PC-9 (cell line): ENCODE measurements around the gene OGFRL1. TPM values are rescaled to one million over a fixed set of nuclear protein-coding genes. Genes with fewer than 3 reads are reported as not detected.

Experiments used
- BruUV-seq: library from RNA; stranded (reverse); fragments of 400-500 nt; replicated peaks from 2 replicates; lab custom pipeline; 2021; lab: Mats Ljungman, UMichigan
- CTCF ChIA-PET: fragments of 300-600 bp; sonication (Branson Sonifier 250); formaldehyde crosslinking; loops from one replicate; lab custom pipeline; 2022; ENCODE audit warnings: antibody characterized with exemption; lab: Charles Lee
- POLR2A ChIA-PET: fragments of 300-600 bp; sonication (Branson Sonifier 250); formaldehyde crosslinking; loops from one replicate; lab custom pipeline; 2022; ENCODE audit warnings: antibody characterized with exemption; ENCODE audit not compliant: unreplicated experiment; lab: Charles Lee
- DNase-seq, 2 experiments: peaks; one replicate each; pipeline versions ENCODE4 v3.0.0 to v3.0.0-alpha.2; 2015 to 2022; ENCODE audit warnings: mixed read lengths in 1 of 2
- H2AFZ ChIP-seq: fragments of 200-600 bp; sonication (generic); 2 replicates; pipeline ENCODE4 v1.8.1; 2017; ENCODE audit warnings: antibody characterized with exemption
- H3F3A ChIP-seq: fragments of 200-600 bp; sonication (generic); 2 replicates; pipeline ENCODE4 v1.8.1; 2017; ENCODE audit warnings: antibody characterized with exemption, mild to moderate bottlenecking, low read depth; ENCODE audit not compliant: insufficient read depth
- H3K27ac ChIP-seq: fragments of 200-600 bp; sonication (generic); 2 replicates; pipeline ENCODE4 v1.6.1; 2016; ENCODE audit warnings: mixed run types
- H3K27me3 ChIP-seq: fragments of 200-600 bp; sonication (generic); 2 replicates; pipeline ENCODE4 v1.6.1; 2016; ENCODE audit warnings: low read depth, mixed run types; ENCODE audit not compliant: insufficient read depth
- H3K36me3 ChIP-seq: fragments of 200-600 bp; sonication (generic); 2 replicates; pipeline ENCODE4 v1.6.1; 2016; ENCODE audit warnings: low read depth, mixed run types
- H3K4me1 ChIP-seq: fragments of 200-600 bp; sonication (generic); replicated peaks from 2 replicates; pipeline ENCODE4 v1.6.1; 2016; ENCODE audit warnings: mixed run types; ENCODE audit not compliant: insufficient read depth
- H3K4me2 ChIP-seq: fragments of 200-600 bp; sonication (generic); 2 replicates; pipeline ENCODE4 v1.6.1; 2017; ENCODE audit warnings: mixed run types
- H3K4me3 ChIP-seq: fragments of 200-600 bp; sonication (generic); 2 replicates; pipeline ENCODE4 v1.6.1; 2016; ENCODE audit warnings: mixed run types
- H3K79me2 ChIP-seq: fragments of 200-600 bp; sonication (generic); 2 replicates; pipeline ENCODE4 v1.6.1; 2017; ENCODE audit warnings: low read depth, mixed run types
- H3K9me2 ChIP-seq: fragments of 200-600 bp; sonication (generic); 2 replicates; pipeline ENCODE4 v1.8.1; 2017; ENCODE audit warnings: mild to moderate bottlenecking; ENCODE audit not compliant: insufficient read depth
- H3K9me3 ChIP-seq: fragments of 200-600 bp; sonication (generic); 2 replicates; pipeline ENCODE4 v1.8.1; 2016; ENCODE audit warnings: low read depth; ENCODE audit not compliant: insufficient read depth
- H4K20me1 ChIP-seq: fragments of 200-600 bp; sonication (generic); 2 replicates; pipeline ENCODE4 v1.8.1; 2017; ENCODE audit not compliant: insufficient read depth
- EZH2 ChIP-seq: fragments of 200-600 bp; sonication (generic); IDR thresholded peaks from 2 replicates; pipeline ENCODE4 v1.8.0; 2017; ENCODE audit warnings: antibody characterized with exemption, low read depth
- intact Hi-C: fragments of 100-400 bp; cut with micrococcal nuclease; formaldehyde crosslinking; loops from one replicate; pipeline ENCODE4 v1.10.0; 2022; ENCODE audit not compliant: unreplicated experiment
- total RNA-seq: library from RNA; stranded (reverse); gene quantifications from 2 replicates; pipeline ENCODE4 v1.2.3, GENCODE V29; 2021
- TF ChIP-seq, protein P1 (sequence below): fragments of 200-600 bp; sonication (generic); conservative IDR thresholded peaks from 2 replicates; pipeline ENCODE4 v1.6.1; 2017; ENCODE audit warnings: mixed run types, antibody characterized with exemption, mild to moderate bottlenecking, moderate library complexity

The OGFRL1 gene
- total RNA-seq, 1 experiment from 2014 or later: 11.0 TPM

DNA sequence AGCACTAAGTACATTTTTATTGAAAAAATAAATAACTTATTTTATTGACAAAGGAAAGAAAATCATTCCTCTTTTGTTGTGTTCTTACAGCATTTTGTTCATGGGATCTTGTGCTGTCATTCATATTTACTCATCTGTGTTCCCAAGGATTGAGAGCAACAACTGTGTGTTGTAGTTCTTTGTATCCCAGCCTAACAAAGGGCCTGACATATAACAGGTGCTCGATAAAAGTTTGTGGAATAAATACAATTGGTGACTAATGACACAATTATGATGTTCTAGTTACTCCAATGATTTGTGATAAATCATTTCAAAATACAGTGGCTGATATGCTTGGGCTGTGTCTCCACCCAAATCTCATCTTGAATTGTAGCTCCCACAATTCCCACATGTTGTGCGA, 7.9 kb upstream of the OGFRL1 start:
- Histone ChIP-seq H3K79me2 (no peaks in the 10 kb centered on the region), H3K4me2 (no peak overlapping the region), H3K27ac (no peak overlapping the region), H3K4me3 (no peak overlapping the region), H3K36me3 (no peaks in the 10 kb centered on the region), H3K9me3 (no peaks in the 10 kb centered on the region), H3K27me3 (no peaks in the 10 kb centered on the region), H3K4me1 (no peaks in the 10 kb centered on the region), H4K20me1 (no peaks in the 10 kb centered on the region), H3K9me2 (no peaks in the 10 kb centered on the region), H3F3A (no peaks in the 10 kb centered on the region), H2AFZ (no peak overlapping the region)
- POLR2A ChIA-PET: no interaction called here
- CTCF ChIA-PET: no interaction called here
- no peak for DNase-seq
- intact Hi-C loops: no loop called here
- BruUV-seq: no TSS peak
- no peak for TF ChIP-seq EZH2
- TF ChIP-seq, protein P1, sequence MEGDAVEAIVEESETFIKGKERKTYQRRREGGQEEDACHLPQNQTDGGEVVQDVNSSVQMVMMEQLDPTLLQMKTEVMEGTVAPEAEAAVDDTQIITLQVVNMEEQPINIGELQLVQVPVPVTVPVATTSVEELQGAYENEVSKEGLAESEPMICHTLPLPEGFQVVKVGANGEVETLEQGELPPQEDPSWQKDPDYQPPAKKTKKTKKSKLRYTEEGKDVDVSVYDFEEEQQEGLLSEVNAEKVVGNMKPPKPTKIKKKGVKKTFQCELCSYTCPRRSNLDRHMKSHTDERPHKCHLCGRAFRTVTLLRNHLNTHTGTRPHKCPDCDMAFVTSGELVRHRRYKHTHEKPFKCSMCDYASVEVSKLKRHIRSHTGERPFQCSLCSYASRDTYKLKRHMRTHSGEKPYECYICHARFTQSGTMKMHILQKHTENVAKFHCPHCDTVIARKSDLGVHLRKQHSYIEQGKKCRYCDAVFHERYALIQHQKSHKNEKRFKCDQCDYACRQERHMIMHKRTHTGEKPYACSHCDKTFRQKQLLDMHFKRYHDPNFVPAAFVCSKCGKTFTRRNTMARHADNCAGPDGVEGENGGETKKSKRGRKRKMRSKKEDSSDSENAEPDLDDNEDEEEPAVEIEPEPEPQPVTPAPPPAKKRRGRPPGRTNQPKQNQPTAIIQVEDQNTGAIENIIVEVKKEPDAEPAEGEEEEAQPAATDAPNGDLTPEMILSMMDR: no peak

DNA sequence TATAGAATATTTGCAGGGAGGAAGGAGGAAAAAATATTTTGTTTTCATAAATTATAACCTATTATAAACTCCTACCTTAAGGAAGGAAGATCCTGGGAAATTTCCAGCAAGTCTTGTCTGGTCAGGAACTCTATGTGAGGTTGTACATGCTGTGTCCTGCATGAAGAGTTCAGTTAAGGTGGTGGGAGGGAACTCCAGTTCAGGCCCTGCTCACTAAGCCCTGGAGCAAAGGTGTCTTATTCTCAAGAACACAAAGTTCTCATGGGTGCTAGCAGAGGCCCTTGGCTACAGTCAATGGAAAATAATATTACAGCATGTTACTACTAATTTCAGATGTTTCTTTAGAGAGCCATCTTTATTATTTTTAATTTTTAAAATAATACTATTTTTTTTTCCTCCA, 3.8 kb upstream of the OGFRL1 start:
- intact Hi-C loops: loop anchor here (5.0 kb wide), 2 partner anchors 48 to 92 kb away; no protein-coding TSS in a partner anchor
- POLR2A ChIA-PET: no interaction called here
- H3K27ac ChIP-seq: no peak overlapping the region

DNA sequence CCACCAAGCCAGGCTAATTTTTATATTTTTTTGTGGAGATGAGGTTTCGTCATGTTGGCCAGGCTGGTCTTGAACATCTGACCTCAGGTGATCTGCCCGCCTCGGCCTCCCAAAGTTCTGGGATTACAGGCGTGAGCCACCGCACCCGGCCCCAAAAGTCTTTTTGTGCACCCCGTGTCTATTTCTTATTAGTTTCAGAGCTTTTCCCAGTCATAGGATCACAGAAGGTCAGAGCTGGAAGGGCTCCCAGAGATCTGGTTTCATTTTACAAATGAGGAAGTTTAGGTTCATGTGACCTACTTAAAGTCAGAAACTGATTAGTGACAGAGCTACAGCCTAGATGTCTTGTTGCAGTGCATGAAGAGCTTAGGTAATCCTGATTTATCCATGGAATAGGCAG, 1.6 kb upstream of the OGFRL1 start:
- Histone ChIP-seq H3K79me2 (peaks cover 16% of the 10 kb centered on the region; the same call in 1 of the 2 replicates), H3K4me3 (no peak overlapping the region), H2AFZ (no peak overlapping the region), H3K9me2 (no peaks in the 10 kb centered on the region), H3K4me2 (peak overlapping the region; percentile 88), H3F3A (peaks cover 16% of the 10 kb centered on the region; the same call in 1 of the 2 replicates), H3K36me3 (no peaks in the 10 kb centered on the region), H3K9me3 (no peaks in the 10 kb centered on the region), H4K20me1 (no peaks in the 10 kb centered on the region), H3K27ac (no peak overlapping the region), H3K4me1 (peaks cover 24% of the 10 kb centered on the region), H3K27me3 (no peaks in the 10 kb centered on the region)
- DNase-seq: no peak
- intact Hi-C loops: loop anchor here (5.0 kb wide), 2 partner anchors 45 to 95 kb away; no protein-coding TSS in a partner anchor
- TF ChIP-seq EZH2: no peak
- TF ChIP-seq, protein P1: no peak
- BruUV-seq: no TSS peak
- POLR2A ChIA-PET: interaction anchor here (0.7 kb wide), 1 partner anchor 104 kb away, joined by 5 read pairs; no protein-coding TSS in a partner anchor
- CTCF ChIA-PET: no interaction called here

More for the DNA sequence above, 3.8 kb upstream of the OGFRL1 start:
- peaks cover 16% of the 10 kb centered on the region; the same call in 1 of the 2 replicates for H3F3A ChIP-seq
- no peak overlapping the region for H3K4me3 ChIP-seq
- H3K79me2 ChIP-seq: 0 out of 2 replicates have a peak, but pooled peaks cover 4% of the 10 kb centered on the region
- no peaks in the 10 kb centered on the region for H3K36me3 ChIP-seq
- peaks cover 16% of the 10 kb centered on the region; the same call in 1 of the 2 replicates for H3K4me1 ChIP-seq
- BruUV-seq: no TSS peak
- CTCF ChIA-PET: no interaction called here
- no peak for DNase-seq
- no peaks in the 10 kb centered on the region for H4K20me1 ChIP-seq
- no peak overlapping the region for H3K4me2 ChIP-seq
- H3K9me3 ChIP-seq: no peaks in the 10 kb centered on the region
- TF ChIP-seq EZH2: no peak
- TF ChIP-seq, protein P1: no peak
- no peak overlapping the region for H2AFZ ChIP-seq
- H3K27me3 ChIP-seq: no peaks in the 10 kb centered on the region
- H3K9me2 ChIP-seq: no peaks in the 10 kb centered on the region
